Glomerular endothelial cell (primary cell): ENCODE measurements around the gene MMP24. TPM values are rescaled to one million over a fixed set of nuclear protein-coding genes. Genes with fewer than 3 reads are reported as not detected.
"Not testable (repeated sequence)": the region's sequence is repeated elsewhere in the genome, so short reads cannot be mapped to it uniquely, and the experiment has no call there.

ENCODE experiments used
- DNase-seq: peaks from one replicate; pipeline ENCODE4 v3.0.0-alpha.2; 2011; ENCODE audit warnings: low read depth, low spot score; ENCODE audit errors: extremely low read depth
- total RNA-seq: library from RNA; depleted of rRNA; stranded (reverse); fragments of >200 nt; gene quantifications from 2 replicates; pipeline ENCODE4 v1.2.3, GENCODE V29; 2015

The MMP24 gene
- total RNA-seq, 1 donor from 2014 or later = 0.88 TPM

DNA sequence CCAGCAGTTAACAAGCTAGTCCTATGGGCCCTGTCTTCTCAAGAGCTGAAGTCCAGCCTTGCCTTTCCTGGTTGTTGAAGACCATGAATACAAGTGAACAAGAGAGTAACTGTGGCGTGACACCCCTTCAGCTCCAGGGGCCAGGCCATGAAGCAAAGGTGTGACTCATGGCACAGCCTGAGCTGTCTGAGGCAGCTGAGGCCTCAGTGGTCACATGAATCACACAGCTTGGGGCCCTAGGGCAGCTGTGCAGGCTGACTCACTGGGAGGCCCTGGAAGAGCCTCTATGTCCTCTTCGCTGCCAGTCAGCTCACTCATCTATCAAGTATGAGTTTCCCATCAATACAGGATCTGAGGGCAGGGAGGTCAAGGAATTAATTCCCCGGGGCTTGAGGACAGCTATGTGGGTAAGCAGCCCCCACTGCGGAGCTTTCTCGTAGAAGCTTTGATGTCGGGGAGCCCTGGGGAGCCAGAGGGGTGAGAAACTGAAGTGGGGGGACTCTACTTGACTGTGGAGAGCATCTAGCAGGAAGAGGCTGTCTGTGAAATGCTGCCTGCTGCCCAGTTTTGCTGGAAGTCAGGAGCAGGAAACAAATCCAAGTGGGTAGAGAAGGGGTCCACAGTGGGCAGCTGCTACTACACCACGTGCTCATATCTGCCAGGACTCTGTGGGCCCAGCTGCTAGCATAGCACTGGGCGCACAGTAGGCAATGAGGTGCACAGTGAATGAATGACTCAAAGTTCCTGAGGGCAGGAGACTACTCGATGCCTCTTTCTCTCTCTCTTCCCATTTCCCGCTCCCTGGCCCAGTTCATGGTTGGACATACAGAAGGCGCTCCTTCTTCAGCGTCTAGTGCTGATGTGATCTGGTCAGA is 79.4 kb downstream of the MMP24 start:
- peak; percentile 86 for DNase-seq

DNA sequence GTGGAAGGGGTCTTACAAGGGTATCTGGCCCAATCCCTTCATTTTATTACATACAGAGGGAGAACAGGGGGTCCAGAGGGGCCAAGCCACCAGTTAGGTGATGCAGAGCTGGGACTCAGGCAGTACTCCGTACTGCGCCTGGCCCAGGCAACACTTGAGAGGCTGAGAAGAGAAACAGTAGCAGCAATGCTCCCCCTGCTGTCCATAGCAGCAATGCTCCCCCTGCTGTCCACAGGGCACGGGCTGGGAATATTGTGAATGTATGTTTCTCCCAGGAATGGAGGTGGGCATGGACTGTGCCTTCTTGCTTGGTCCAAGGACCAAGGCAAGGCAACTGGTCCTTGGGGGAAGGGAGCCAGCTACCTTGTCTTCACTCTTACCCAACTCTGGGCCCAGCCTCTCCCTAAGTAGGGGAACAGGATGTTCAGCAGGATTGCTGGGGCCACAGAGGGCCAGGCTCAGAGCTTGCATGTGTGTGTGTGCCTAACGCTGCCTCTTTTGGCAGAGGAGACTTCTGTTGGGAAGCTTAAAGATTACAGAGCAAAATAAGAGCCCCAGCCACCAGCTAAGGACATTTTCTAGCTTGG is 80.5 kb downstream of the MMP24 start:
- no peak for DNase-seq

DNA sequence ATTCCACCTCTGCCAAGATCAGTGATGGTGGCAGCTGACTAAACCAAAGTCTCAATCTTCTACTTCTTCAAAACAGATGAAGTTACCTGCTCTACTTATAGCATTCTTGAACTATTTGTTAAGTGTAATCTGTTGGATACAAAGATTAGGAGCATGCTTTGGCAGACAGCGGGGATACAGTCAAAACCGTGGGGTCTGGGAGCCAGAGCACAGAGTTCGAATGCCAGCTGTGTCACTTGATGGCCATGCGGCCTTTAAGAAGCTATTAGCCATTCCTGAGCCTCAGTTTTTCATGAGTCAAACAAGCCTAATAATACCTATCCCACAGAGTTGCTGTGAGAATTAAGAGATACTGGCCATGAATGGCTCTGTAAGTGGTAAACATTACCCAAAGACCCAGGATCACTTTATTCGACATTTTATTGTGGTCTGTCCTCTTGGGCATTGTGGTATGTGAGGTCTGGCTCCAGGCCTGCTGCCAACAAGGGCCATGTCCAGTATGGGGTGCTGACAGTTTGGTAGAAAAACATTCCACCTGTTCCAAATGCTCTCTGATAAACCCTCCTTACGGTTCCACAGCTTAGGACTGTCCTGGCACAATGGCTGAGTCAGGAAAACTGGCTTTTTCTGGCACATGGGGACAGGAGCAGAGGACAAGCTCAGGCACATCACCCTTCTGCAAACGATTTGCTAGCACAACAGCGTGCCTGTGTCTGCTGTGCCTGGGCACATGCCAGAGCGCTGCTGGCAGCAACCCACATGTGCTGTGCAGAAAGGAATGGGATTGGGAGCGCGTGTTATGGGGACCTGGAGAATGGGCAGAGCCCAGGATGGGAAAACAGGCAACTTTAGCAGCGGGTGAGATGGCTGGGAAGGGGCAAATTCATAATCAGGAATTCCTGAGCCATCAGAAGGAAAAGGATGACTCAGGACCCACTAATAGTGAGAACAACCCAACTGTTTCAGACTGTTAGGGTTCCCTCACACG is 81.5 kb downstream of the MMP24 start:
- no peak for DNase-seq

DNA sequence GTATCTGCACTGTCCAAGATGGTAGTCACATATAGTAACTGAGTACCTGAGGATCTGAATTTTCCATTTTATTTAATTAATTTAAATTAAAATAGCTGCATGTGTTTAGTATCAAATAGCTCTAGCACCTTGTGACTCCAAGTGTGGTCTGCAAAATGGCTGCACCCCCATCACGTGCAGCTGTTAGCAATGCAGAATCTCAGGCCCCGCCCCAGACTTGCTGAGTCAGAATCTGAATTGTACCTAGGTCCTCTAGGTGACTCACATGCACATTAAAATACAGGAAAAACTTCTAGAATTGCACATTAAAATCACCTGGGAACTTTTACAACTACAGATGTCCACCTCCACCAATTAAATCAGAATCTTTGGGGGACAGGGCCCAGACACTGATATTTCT is 84.9 kb downstream of the MMP24 start:
- DNase-seq = no peak

DNA sequence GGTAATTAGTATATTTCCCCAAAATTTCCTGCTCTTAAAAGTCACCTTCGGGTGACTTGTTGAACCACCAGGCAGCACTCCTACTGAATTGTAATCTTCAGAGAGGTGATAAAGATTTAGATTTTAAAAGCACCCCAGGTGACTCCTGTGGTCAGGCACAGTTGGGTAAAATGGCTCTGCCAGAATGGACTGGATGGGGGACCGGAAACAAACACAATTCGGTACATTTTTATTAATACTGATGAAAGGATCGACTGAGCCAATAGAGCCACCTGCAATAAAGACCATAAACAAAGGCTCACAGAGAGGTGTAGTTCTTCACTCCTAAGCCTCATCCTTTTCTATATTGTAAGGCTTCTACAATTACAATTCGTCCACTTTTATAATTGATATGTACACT is 85.3 kb downstream of the MMP24 start:
- no peak for DNase-seq

DNA sequence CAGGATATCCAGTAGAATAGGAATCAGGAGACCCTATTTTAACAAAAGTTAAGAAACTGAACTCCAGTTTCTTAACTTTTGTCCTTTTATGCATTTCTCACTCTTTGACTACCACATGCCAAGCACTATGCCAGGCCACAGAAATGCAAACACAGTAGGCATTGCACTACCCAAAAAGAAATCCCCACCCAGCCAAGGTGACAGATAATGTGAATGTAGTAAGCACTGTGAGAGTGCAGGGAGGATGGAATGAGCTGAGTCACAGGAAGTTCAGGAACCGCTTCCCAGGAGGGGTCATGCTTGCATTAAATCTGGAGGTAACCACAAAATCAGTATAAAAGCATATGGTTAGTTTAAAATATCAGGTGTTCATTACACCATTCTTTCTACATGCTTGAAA is 85.8 kb downstream of the MMP24 start:
- DNase-seq = no peak

DNA sequence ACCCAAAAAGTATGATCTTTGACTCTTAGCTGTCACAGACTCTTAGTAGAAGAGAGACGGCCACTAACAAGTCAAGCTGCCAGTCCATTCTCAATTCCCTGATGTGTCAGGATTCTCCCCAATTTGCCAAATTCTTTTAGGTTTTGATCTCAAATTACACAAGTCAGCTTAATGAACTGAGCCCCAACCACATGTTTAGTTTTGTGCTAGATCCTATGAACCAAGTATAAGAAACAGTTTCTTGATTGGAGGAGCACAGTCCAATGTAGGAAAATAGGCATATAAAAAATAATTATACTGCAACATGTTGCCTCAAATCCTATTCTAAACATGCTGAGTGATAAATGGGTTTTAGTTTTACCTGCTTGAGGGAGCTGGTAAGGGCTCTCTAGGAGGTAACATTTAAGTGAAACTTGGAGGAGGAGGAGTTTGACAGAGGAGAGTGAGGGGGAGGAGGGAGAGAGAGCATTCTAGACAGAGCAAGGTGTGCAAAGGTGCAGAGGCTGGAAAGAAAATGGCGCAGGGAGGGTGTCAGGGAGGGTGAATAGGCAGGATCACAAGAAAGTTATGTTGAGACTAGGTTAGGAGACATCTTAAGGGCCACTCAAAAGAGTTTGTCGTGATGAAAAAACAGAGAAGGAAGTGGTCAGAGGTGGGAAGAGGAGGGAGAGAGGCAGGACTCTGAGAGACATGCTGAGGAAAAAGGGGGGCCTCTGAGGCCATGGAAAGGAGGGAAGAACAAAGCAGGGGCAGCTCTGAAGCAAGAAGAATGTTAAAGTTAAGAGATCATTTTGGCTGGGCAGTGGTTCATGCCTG is 88.5 kb downstream of the MMP24 start:
- no peak for DNase-seq

DNA sequence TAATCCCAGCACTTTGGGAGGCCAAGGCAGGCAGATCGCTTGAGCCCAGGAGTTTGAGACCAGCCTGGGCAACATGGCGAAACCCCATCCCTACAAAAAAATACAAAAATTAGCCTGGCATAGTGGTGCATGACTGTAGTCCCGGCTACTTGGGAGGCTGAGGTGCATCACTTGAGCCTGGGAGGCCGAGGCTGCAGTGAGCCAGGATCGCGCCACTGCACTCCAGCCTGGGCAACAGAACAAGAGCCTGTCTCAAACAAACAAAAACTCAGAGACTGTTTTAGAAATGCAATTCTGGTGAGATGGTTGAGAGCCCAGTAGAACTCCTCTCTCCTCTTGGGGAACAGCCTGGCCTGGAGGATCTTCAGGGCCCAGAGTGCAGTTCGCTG is 89.1 kb downstream of the MMP24 start:
- not testable (repeated sequence) for DNase-seq

DNA sequence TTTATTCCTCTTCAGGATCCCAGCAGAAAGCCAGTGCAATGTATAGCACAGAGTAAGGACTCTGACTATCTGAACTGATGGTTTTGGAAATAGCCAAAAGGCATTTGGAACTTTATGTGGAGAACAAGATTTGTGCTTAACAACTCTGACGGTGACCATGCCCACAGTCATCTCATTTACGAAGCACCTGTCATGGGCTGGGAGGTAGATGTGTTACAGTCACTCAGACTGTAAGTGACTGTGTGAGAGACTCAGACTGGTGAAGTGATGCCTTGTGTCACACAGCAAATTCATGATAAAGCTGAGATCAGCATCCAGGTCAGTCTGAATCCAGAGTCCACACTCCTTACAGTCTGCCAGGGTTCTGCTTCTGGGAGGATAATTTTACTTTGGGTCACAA is 89.6 kb downstream of the MMP24 start:
- DNase-seq = no peak

DNA sequence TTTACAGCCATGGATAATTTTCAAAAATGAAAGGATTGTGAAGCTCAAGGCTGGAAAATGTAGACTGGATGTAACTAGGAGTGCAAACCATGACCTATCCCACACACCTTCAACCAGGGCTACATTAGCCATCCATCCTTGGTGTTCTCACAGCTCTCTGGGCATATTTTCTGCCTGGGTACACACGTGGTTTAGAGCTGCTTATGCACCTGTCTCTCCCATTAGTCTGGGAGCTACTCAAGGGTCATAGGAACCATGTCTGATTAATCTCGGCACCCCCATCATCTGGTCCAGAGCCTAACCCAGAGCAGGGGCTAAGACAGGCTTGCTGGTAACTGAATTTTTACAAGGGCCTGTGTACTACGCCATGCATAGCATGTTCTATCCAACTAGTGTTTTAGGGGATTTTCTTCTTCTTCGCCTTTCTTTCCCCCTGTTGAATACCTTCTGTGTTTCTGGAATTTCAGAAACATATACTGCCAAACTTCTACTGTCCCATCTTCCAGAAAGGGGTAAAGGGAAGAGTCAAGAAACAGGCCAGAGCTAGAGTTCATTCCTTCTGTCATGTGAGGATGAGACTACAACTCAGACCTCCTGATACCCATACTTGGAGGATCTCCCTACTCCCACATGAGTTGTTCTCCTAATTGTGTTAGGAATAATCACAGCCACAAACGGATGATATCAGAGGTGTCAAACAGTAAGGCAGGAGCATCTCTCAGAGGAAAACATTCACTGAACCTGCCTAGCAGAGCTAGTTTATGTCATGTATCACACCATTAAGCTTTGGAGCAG is 91.1 kb downstream of the MMP24 start:
- no peak for DNase-seq

DNA sequence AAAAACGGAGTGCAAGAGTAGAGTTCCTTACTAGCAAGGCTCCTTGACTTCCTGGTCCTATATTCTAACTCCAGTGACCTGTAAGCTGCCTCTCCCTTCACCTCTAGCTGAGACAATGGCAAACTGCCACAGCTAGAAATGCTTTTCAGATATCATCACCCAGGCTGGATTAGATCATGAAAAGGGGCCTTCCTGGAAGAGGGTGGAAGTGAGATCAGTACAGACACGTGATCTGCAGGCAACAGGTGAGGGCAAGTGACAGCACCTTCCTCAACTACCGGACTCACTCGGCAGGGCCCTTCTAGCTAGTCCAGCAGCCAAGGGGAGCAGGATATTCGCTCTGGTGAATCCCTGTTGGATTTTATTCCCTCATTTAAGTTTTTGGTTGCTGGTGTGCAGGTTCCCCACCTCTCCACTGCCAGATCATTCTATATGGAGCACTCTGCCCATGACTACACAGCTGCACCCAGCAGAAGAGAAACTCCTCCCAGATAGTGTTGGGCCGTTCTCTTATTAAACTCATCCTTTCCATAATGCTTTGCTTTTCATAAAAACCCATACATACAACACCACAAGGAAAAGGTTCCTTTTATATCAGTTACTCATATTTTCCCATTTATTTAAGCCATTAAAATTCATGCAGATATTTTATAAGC is 92.1 kb downstream of the MMP24 start:
- DNase-seq = no peak

DNA sequence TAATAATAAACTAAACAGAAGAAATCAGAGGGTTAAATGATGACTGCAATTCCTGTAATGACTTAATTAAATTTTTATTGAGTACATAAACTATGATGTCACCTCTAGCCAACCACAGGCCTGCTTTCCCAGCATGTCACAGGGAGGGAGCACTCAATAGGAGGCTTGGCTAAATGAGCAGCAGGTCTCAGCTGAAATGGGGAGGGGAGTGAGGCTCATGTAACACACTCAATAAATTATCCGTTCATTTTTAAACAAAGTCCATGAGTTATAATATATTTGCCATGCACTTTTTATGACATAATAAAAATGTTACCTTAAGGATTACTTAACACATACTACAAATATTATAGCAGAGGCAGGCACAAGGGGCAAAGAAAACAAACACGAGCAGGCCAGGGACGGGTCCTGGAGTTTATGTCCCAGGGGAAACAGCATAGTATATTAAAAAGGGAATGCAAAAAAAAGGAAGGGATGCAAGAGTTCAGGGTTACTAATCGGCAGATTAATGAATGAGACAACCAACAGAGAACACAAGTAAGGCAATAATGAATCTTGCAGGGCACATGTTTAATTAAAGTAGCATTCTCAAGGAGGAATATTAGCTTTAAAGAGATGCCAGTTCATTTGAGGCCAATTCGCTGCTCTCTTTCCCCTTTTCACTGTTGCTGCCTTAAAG is 92.8 kb downstream of the MMP24 start:
- DNase-seq = no peak

DNA sequence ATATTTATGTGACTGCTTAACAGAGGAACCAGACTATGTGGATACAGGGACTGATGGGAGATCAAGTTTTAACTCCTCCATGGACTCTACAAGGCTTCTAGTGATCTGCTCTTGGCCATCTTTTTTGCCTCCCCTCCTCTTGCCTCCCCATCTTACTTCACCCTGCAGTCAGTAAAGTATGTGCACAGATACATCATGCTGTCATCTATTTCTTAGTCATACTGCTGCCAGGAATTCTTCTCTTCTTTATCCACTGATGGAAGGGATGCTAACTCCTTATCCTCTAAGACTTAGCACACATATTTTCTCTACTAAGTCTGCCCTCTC is 93.3 kb downstream of the MMP24 start:
- DNase-seq = no peak

DNA sequence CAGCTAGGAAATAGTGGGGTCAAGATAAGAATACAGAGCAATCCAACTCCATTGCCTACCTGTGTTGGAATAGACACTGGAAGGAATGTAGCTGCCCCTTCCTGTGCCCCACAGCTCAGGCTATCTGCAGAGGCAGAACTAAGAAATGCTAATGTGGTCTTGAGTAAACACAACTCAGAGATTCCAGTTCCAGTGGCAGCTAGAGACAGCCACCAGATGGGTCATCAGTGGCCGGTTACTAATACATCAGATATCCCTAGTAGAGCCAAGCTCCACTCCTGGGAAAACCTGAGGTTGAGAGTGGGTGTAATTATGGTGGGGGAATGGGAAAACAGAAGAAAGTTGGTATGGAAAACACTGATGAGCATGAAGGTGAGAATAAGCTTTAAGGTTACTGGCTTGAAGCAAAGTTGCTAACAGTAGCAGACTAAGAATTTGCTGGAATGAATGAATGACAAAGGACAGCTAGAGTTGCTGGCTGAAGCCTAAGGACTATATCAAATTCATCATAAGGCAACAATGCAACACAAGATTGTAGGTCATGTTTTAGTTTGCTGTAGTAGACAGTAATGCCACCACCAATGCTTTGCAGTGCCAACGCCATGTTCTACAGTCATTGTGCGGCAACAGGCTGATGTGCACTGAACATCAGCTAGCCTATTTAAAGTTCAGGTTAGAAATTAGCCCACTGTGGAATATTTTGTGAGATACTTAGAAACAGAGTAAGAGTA is 94.1 kb downstream of the MMP24 start:
- DNase-seq = no peak

DNA sequence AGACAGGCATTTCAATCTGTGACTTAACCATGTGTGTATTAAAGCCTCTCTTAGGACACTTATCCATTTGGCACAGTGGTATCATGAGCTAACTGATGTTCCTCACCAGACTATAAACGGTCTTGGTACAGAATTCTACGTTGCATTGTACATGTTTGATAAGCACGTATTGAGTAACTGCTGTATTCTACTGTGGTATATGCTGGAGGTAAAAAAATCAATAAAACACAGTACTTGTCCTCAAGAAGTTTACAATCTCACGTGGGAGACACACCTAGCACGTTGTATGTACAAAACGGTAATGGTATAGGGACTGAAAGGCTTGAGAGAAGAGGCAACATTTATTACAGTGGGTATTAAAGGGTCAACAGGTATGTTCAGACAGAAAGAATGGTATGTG is 98.9 kb downstream of the MMP24 start:
- no peak for DNase-seq

DNA sequence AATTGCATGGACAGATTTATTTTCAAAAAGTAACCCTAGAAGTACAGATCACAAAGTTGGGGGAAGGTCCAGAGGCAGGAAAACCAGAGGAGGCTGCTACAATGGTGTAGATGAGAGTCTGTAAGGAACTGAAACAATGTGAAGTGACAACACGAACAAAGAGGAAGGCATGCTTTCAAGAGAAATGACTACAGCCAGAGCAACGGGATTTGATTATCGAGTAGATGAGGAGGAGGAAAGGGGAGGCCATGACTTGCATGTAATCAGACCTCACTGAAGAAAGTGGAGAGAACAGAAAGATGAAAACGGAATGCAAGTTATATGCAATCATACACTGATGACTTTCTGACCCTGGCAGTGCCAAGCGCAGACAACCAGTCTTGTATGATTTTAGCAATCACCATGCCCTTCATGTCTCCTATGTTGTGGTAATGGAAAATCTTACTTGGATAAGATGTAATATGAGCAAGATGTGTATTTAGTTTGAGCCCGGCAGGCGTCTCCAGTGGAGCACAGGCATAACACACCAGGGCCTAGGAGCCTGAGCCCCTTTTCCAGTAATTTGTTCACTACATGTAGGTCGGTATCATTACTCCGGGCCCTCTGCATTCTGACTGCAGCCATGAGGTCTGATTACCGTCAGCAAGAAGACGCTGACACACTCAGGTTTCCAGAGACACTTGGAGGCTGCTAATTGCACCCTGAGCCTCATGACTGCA is 99.7 kb downstream of the MMP24 start:
- DNase-seq = no peak
